HG03469 (cell line): ENCODE measurements around the gene PSMB3.

Source experiments
- ATAC-seq: cut with Tn5 transposase; IDR thresholded peaks from one replicate; pipeline ENCODE4 v1.9.1; 2021; ENCODE audit warnings: mild to moderate bottlenecking, moderate library complexity, moderate number of reproducible peaks; ENCODE audit not compliant: unreplicated experiment

Gene PSMB3

DNA sequence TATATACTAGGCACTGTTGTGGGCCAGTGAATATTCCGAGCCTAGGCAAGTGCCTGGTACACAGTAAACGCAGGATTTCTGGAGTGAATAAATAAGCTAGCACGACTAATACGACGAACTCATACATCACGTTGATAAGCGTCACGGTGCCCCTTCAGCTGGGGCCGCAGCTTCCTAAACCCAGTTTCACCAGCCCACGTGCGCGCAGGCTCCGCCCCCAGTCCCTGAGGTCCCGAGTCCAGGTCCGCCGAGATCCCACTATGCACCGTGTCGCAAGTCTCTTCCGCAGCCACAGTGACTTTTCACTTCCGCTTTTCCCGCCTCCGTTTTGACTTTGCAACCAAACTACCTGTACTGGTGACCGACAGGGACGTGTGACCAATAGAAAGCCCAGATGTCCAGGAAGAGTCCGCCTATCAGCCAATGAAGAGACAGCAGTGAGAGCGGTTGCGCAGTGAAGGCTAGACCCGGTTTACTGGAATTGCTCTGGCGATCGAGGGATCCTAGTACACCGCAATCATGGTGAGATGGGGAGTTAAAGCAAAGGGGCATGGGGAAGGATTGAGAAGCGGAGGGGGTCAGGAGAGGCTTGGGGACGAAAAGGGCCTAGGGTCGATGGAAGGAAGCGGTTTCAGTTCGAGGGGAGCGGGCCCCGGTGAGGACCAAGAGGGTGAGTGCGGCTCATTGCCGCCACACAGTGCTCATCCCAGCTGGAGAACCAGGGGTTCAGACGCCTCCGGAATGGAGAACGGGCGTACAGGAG, at the start of gene PSMB3:
PSMB3 (plus strand) TSS at position 434 of the 763 bp plus-strand sequence; CDS start at position 520, 86 bp downstream.
- ATAC-seq: peak; percentile 58

DNA sequence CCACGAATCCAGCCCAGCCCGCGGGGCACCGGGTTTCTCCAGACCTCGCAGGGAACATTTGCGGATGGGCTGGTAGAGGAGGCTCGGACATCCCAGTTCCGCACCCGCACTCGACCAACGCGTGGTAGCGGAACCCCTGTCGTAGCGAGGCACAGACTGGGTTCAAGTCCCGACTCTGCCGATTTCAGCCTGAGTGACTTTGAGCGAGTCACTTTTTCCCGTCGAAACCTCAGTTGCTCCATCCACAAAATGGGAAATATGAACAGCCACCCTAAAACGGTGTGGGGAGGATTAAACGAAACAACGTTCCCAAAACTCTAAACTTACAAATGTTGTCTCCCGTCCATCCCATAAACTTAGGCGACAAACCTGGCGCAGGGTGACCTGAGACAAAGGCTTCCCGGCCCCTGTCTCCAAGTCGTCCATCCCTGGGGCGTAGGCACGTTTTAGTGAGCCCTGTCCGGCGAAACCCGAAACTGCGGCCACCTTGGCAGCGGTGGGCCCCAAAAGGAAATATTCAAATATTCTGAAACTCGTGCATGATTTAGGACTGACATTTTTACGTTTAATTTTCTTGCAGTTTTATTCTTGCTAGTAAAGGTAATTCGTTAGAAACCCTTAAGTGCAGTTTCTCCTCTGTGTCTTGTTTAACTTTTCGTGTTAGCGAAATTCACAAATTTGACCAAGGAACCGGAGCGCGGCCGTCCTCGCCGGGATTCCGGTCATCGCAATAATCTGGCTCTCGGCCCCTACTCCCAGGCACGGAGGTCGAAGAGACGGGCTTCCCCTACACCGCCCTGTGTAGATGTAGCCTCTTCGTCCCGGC, 49.4 kb upstream of the PSMB3 start:
- no peak for ATAC-seq

DNA sequence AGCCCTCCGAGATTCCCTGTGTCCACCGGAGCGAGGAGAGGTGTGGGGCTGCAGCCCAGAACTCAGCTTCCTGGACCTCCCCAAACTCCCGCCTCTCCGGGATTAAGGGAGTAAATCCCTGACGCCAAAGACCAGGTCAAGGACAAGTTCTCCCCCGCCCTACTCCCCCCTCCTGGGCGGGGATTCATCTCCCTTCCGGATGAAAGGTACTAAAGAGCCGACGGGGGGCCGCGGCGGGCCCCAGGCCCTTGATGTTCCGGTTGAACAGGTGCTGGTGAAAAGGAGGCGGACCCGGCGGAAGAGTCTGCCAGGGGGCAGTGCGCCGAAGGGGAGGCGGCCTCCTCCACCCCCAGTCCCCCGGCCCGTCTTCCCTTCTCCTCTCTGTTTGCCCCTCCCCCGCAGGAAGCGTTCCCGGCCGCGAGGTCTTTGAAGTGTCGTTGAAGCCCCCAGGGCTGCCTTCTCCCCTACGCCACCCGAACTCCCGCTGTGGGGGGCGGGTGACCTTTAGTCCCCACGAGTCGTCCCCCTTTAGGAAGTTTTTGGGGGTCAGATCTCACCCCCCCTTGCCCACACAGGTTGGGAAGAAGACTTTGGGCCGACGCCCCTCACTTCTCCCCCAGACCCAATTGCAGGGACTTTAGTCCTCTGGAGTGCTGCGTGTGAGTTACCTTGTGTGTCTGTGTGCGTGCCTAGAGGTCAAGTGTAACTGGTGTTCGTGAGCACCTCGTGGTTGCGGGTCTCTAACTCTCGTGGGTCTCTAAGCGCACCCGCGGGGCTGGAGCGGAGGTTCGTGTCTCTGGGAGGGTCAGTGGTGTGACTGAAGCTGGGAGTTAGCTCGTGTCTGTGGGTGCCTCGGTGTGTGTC, 48.6 kb upstream of the PSMB3 start:
- no peak for ATAC-seq

DNA sequence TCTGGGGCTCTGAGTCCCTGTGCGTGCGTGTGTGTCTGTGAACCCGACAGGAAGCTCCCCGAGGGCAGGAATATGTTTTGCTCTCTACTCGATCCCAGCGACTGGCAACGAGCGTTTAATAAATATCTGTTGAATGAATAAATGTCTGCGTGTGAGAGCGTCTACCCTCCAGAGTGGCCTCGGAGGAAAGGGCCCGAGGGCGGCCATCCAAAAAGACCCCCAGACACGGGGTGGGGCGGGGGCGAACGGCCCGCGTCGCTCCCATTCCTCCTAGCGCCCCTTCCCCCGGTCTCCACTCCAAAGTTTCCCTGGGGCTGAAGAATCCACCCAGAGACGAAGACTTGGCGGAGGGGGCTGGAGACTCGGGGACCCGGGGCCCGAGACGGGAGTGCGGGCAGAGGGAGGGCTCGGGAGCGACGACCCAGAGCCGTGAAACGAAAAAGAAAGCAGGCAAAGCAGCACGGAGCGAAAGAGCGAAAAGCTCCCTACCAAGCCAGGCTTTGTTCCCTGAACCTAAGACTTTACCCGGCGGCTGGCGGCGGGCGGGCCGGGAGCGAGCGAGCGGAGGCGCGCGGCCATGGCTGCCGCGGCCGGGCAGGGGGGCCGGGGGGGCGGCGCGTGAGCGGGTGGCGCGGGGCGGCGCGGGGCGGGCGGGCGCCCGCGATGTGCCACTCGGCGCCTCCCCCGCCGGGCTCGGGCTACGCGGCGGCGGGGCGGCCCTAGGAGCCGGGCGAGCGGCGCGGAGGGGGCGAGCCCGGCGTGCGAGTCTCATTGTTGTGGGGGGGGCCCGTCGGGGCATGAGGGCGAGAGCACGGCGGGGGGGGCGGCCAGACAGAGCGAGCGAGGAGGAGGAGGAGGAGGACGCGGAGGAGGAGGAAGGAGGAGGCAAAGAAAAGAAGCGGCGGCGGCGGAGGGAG, 47.7 kb upstream of the PSMB3 start, which contains the start of gene MLLT6:
MLLT6 (plus strand) TSS at position 668 of the 917 bp plus-strand sequence. CDS start 360 bp downstream, outside the sequence.
- ATAC-seq: no peak

DNA sequence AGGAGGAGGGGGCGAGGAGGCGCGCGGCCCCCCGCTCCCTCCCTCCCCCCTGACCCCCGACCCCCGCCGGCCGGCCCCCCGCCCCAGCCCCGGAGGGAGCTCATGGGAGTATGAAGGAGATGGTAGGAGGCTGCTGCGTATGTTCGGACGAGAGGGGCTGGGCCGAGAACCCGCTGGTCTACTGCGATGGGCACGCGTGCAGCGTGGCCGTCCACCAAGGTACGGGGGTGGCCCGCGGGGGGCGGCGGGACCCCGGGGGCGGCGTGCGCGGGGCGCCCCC, 47.1 kb upstream of the PSMB3 start:
- ATAC-seq: no peak

DNA sequence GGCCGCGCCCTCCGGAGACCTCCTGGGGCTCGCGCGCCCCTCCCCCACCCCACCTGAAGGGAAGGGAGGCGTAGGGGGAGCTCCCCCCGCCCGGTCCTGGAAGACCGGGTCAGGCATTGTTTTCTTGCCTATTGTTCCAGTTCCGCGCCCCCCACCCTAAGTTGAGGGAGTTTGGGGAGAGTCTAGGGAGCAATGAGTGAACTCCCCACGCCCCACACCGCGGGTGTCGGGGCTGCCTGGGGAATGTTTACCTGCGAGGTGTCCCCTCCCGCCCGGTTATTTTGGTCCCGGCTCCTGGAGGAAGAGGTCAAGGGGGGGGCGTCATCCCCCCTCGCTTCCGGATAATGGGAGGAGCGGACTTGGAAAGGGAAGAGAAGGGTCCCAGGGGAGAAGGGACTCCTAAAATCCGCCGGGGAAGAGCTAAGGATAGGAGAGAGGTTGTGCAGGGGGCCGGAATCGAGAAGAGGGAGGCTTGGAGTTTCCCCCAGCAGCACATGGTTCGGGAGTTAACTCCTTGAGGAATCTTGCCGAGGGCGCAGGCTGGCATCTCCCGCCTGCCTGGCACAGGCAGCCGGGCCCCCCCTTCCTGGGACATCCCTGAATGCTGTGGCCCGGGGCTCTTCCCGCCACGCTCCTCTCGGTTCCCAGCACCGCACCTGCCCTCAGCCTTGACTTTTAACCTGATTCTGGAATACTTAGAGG, 46.6 kb upstream of the PSMB3 start:
- ATAC-seq: no peak

DNA sequence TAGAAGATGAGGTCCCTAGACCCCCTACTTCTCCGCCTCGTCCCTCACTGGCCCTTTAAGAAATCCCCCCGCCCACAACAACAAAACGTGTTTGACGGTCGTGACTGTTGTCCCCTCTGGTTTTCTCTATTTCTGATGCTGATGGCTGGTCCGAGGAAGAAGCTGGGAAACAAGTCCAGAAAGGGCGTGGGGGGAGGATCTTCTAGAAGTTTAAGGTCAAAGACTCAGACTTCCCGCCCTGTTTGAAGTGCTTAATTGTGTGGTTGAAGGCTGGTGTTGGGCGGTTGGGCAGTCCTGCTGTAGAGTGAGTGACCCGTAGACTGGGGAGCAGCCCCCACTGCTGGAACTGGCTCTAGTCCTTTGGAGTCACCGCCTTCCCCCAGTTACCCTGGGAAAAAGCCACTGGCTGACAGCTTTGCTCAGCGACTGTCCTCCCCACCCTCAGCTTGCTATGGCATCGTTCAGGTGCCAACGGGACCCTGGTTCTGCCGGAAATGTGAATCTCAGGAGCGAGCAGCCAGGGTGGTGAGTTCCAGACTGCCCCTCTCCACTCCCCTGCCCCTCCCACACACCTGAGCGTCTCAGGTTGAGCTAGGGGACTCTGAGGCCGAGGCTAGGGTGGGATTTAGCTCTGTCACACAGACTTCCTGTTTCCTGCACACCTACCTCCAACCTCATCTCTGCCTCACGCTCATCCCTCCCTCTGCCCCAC, 45.9 kb upstream of the PSMB3 start:
- no peak for ATAC-seq

DNA sequence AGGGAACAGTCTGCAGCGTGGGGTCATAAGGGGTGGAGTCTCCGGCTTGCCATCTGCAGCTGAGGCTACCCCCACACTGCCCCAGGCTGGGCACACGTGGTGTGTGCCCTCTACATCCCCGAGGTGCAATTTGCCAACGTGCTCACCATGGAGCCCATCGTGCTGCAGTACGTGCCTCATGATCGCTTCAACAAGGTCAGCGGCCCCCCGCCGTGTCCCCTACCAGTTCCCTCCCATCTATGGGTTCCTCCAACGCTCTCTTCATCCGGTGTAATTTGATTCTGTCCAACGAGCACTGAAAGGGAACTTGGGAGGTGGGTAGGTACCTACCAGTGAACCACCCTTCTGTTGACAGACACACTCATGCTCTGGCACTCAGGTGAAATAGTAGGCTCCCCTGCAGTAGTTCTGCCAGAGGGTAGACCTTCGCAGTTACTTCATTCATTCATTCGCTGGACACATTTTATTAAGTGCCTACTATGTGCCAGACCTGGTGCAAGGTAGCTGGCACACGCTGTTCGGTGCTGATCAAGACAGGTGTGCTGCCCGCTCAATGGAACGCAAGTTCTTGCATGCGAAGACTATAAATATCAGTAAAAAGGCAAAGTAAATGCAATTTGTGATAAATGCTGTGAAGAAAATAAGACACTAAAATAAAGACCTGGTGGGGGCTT, 44.7 kb upstream of the PSMB3 start:
- ATAC-seq: no peak

DNA sequence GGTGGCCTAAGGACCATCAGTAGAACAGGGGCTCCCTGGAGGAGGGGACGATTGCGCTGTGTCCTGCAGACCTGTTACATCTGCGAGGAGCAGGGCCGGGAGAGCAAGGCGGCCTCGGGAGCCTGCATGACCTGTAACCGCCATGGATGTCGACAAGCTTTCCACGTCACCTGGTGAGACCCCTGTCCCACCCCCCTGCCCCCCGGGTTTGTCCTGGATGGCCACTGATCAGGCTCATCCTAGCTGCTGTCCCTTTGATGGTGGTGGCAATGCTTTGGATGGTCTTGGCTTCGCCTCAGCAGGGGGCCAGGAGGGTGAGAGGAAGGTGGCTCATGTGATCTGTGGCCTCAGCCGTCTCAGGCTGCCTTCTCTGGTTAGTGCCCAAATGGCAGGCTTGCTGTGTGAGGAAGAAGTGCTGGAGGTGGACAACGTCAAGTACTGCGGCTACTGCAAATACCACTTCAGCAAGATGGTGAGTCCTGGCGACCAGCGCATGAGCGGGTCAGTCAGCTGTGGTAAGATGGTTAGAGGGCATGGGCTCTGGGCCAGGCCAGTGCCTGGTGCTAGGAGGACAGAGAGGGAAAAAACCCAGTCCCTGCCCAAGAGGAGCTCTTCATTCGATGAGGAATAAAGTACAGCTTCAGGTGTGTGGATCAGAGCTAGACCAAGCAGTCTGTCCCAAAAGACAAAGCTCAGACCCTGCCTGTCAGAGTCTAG, 43.3 kb upstream of the PSMB3 start:
- ATAC-seq: no peak

DNA sequence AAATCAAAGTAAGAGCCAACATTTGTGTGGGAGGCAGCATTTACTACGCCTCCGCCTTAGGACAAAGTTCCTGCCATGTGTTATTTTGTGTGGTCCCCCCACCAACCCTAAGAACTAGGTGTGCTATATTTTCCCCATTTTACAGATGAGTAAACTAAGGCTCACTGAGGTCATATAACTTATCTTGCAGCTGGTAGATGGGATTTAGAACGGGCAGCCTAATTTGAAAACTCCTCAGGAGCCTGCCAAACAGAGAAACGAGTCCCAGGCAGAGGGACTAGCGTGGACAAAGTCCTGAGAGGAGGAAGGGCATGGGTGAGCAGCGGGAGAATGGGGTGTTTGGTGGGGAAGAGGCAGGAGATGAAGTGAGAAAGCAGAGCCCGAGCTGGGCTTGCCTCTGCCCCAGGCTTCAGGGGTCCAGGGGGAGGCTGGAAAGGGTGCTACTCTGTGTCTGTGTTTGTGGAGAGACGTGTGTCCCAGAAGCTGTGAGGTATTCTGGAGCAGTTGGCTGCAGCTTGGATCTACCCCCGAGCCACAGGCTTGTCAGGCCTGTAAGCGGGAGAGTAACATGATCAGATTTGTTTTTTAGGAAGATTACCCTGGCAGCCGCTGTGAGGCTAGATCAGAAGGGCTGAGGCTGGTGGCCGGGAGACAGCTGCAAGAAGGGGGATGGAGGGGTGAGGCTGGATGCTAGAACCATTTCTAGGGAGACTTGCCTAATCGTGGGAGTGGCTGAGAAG, 42.5 kb upstream of the PSMB3 start:
- ATAC-seq: no peak

DNA sequence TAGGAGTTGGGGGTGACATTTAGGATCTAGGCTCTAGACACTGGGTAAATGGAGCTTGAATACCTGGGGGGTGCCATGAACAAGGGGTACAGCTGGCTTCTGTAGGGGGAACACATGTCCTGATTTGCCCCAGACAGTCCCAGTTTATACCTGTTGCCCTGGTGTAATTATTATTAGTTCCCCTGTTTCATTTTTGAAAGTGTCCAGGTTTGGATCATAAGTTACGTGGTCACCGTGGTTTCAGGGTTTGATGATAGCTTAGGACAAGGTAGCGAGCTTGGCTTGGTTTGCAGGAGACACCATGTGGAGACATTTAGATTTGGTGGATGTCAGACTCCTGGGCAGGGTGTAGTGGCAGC, 42.0 kb upstream of the PSMB3 start:
- ATAC-seq: no peak

DNA sequence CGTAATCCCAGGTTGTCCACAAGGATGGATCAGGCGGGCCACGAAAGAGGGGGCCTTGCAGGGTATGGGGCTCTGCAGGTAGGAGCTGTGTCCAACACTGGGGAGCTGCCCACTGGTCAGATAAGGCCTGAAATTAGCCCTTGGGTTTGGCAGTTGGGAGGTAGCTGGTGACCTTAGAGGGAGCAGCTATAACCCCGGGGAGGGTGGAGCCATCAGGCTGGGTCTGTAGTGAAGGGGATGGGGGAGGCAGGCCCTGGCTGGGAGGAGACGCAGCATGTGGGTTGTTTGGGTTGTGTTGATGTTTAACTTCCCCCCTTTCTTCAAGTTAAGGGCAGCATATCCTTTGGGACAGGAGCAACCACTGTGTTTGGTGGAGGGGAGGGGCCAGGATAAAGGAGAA, 41.6 kb upstream of the PSMB3 start:
- ATAC-seq: no peak

DNA sequence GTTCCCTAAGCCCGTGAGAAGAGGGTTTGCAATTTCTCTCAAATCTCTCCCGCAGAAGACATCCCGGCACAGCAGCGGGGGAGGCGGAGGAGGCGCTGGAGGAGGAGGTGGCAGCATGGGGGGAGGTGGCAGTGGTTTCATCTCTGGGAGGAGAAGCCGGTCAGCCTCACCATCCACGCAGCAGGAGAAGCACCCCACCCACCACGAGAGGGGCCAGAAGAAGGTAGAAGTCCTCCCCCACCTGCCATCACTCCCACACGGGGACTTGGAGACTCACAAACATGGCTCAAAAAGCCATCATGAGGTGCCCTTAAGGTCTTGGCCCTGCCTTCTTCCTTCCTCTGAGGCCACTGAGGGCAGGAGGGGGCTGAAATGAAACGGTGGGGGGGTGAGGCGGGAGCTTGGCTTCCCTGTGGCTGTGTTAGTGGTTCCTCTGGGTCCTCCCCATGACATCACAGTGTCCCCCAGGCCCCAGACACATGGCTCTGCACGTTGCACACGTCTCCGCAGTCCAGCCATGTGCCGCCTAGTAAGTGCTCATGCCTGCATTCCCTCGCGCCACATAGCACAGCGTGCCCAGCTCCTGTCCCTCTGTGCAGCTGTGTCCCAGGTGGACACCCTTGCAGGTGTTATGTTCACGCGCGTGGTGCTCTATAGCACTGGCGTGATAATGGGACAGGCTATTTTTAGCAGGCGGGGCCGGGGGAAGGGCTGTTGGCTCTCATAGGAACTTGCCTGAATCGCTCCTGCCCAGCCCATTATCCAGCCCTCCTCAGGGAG, 40.6 kb upstream of the PSMB3 start:
- no peak for ATAC-seq

DNA sequence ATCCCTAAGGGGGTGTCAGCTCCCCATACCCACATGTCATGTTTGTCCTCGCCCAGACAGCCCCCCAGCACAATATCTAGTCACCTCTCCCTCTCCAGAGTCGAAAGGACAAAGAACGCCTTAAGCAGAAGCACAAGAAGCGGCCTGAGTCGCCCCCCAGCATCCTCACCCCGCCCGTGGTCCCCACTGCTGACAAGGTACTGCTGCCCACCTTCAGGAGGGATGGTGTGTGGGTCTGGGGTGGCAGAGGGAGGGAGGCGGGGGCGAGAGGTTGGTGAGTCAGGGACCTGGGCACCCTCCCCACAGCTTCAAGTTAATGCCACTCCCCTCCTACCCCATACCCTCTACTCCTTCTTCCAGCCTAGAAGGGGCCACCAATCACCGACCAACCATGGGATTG, 39.9 kb upstream of the PSMB3 start:
- ATAC-seq: no peak

DNA sequence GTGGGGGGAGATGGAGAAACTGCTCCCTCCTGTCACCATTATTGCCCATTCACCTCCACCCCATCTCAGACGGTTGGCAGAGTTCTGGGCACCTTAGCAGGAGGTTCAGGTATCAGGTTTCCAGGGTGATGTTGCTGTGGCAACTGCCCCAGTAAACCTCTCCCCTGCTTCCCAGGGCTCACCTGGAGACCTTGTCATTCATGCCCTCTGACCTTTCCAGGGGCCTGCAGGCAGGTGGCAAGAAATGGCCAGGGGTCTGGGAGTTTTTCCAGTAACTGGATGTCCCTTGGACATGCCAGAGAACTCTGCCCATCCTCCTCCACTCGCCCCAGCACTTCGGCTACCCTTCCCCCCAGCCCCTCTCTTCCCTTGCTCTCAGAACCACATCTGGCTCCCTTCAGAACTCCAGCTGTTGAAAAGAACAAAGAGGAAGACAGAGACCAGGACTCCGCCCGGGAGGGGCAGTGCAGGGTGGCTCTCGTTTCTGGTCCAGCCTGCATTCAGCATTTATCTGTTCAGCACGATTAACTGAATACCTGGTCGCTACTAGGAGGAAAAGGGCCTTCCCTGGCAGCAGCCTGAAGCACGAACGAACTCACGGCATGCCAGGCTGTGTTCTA, 39.0 kb upstream of the PSMB3 start:
- no peak for ATAC-seq
